ENCODE results near the gene EPHA7. TPM values are rescaled to one million over a fixed set of nuclear protein-coding genes. Genes with fewer than 3 reads are reported as not detected.

EPHA7 gene
- total and polyA plus RNA-seq, 2 of the 4 experiments (the other 2 are of a cell fraction), result not detected

GRCh38 chr6:93272211-93272610 is 147.1 kb downstream of the EPHA7 start:
- H3K79me1 ChIP-seq (ENCODE audit: low read depth in 1 of 2, low read length in 2 of 2), result no peaks in the 10 kb centered on the region
- DNase-seq (no peak), ATAC-seq (ENCODE audit: low read depth) (no peak)
- no peak overlapping the region for H2AK9ac ChIP-seq (replicated peaks; ENCODE audit: low read depth, low read length, poor library complexity)
- WGBS, 2 experiments (ENCODE audit: extremely low coverage in 2 of 2, insufficient read length in 1 of 2), result no CpG with 5 or more reads among the region's 4 CpGs
- no peak overlapping the region for H3K4me2 ChIP-seq (ENCODE audit: low read depth, low read length)
- H2AK5ac ChIP-seq (ENCODE audit: low read depth, low read length), result no peak overlapping the region
- TF ChIP-seq RAD21 (IDR thresholded peaks at IDR 0.05; ENCODE audit: low read length), result no peak
- TF ChIP-seq RFX5 (IDR thresholded peaks at IDR 0.05; ENCODE audit: low read depth, low read length), result no peak
- TF ChIP-seq CEBPB (IDR thresholded peaks at IDR 0.05; ENCODE audit: low read depth, low read length), result no peak
- TF ChIP-seq USF2 (IDR thresholded peaks at IDR 0.05; ENCODE audit: low read depth, low read length), result no peak
- no peak for TF ChIP-seq RCOR1 (IDR thresholded peaks at IDR 0.05; ENCODE audit: insufficient replicate concordance, low read length)
- no peak for TF ChIP-seq MAZ (IDR thresholded peaks at IDR 0.05; ENCODE audit: borderline replicate concordance, low read depth, low read length)
- TF ChIP-seq BHLHE40 (IDR thresholded peaks at IDR 0.05; ENCODE audit: low read depth, low read length), result no peak
- TF ChIP-seq POLR2A (IDR thresholded peaks at IDR 0.05; ENCODE audit: low read depth, low read length), result no peak
- no peak for TF ChIP-seq CHD1 (IDR thresholded peaks at IDR 0.05; ENCODE audit: low read depth, low read length)
- TF ChIP-seq FOS (IDR thresholded peaks at IDR 0.05; ENCODE audit: low read depth, low read length), result no peak
- TF ChIP-seq SMC3 (IDR thresholded peaks at IDR 0.05; ENCODE audit: low read depth, low read length), result no peak
- no peak overlapping the region for H3K9ac ChIP-seq (ENCODE audit: low read depth, low read length)
- H2BK120ac ChIP-seq (ENCODE audit: low read depth, low read length), result no peak overlapping the region
- dilution Hi-C loops (cut with HindIII; ENCODE audit: low sequenced_read_pairs, unreplicated experiment), result no loop called here
- H3K18ac ChIP-seq (ENCODE audit: low read depth, low read length), result no peak overlapping the region
- no peaks in the 10 kb centered on the region for H4K20me1 ChIP-seq (ENCODE audit: insufficient read depth, low read length)
- no peak overlapping the region for H2BK15ac ChIP-seq (ENCODE audit: low read depth, low read length)
- H3K27me3 ChIP-seq (ENCODE audit: control insufficient read depth, insufficient read depth, low read length), result no peaks in the 10 kb centered on the region
- intact Hi-C loops (cut with micrococcal nuclease), result no loop called here
- no peak overlapping the region for H3K27ac ChIP-seq (ENCODE audit: insufficient read depth, low read length)
- in situ Hi-C loops (cut with MboI; ENCODE audit: low sequenced_read_pairs), result no loop called here
- ChIA-PET POLR2A (ENCODE audit: unreplicated experiment) (no interaction called here), CTCF (no interaction called here)
- H3K4me3 ChIP-seq (ENCODE audit: insufficient read depth, low read depth, low read length), result no peak overlapping the region
- no peak overlapping the region for H4K5ac ChIP-seq (ENCODE audit: low read depth, low read length)
- H4K8ac ChIP-seq (ENCODE audit: low read depth in 2 of 2, low read length in 2 of 2), result no peak overlapping the region
- no peak overlapping the region for H3K56ac ChIP-seq (ENCODE audit: extremely low read depth, insufficient read depth, low read length)
- no TSS peak for BruUV-seq (replicated peaks)
- H2BK5ac ChIP-seq (ENCODE audit: low read depth, low read length, poor library complexity, severe bottlenecking), result no peak overlapping the region
- no peaks in the 10 kb centered on the region for H3K9me3 ChIP-seq (ENCODE audit: control insufficient read depth, insufficient read depth, low read length)
- no peak overlapping the region for H4K91ac ChIP-seq (ENCODE audit: insufficient read depth, low read depth, low read length)
- no peak overlapping the region for H3K4ac ChIP-seq (ENCODE audit: low read depth, low read length)
- no peak overlapping the region for H2AFZ ChIP-seq (replicated peaks; ENCODE audit: low read length, poor library complexity)
- no peak overlapping the region for H2BK20ac ChIP-seq (ENCODE audit: low read depth, low read length)
- no peaks in the 10 kb centered on the region for H3K36me3 ChIP-seq (ENCODE audit: control insufficient read depth, insufficient read depth, low read length)
- H3K4me1 ChIP-seq (ENCODE audit: control insufficient read depth, insufficient read depth, low read length), result no peaks in the 10 kb centered on the region
- H3K14ac ChIP-seq (replicated peaks; ENCODE audit: low read depth, low read length), result no peak overlapping the region
- H3K23ac ChIP-seq (ENCODE audit: low read depth, low read length), result no peak overlapping the region
- no peaks in the 10 kb centered on the region for H3K9me1 ChIP-seq (ENCODE audit: insufficient read depth, low read length)
